GM18951 (cell line): Measurements from ENCODE around the gene HS2ST1.
"Not testable (repeated sequence)": the region's sequence is repeated elsewhere in the genome, so short reads cannot be mapped to it uniquely, and the experiment has no call there.

Experiments
- POLR2A ChIP-seq: IDR thresholded peaks from 4 replicates; pipeline ENCODE4 v1.6.1; 2011; ENCODE audit warnings: mild to moderate bottlenecking; ENCODE audit not compliant: insufficient read length, insufficient read depth; ENCODE audit errors: extremely low read depth
- in situ Hi-C: fragments of 300-500 bp; cut with MboI; formaldehyde crosslinking; loops from one replicate; pipeline ENCODE4 v1.12.0; 2022; ENCODE audit warnings: low sequenced_read_pairs, mixed read lengths, inconsistent platforms; ENCODE audit not compliant: unreplicated experiment

The HS2ST1 gene

DNA sequence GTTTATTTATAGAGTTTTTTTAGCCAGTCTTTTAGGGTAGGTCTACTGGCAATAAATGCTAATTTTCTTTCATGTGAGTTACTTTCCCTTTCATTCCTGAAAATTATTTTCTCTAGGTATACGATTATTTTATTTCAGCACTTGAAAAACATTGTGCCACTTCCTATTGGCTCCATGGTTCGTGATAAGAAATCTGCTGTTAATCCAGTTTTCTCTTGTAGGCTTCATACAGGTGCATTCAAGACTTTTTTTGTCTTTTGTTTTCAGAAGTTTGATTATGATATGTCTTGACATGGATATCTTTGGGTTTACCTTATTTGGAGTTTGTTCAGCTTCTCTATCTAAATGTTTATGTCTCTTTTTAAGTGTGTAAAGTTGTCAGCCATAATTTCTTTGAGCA, 148.3 kb downstream of the HS2ST1 start:
- in situ Hi-C loops, result no loop called here
- TF ChIP-seq POLR2A, result no peak

DNA sequence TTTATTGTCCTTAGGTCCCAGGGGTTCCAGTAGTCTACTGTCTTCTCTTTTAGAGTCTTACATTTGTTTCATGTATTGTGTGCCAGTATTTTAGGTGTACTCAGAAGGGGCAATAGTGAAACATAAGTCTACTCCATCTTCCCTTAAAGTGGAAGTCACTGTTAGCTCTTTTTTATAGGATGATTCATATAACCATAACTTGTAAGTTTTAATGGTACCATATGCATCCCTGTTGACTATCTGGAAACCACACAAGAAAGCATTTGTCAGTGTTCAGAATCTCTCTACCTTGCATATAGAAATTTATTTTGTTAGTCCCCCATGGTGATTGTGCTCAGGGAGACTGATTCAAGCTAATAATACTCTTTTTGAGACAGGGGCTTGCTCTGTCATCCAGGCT, 149.9 kb downstream of the HS2ST1 start:
- no peak for TF ChIP-seq POLR2A
- in situ Hi-C loops, result no loop called here

DNA sequence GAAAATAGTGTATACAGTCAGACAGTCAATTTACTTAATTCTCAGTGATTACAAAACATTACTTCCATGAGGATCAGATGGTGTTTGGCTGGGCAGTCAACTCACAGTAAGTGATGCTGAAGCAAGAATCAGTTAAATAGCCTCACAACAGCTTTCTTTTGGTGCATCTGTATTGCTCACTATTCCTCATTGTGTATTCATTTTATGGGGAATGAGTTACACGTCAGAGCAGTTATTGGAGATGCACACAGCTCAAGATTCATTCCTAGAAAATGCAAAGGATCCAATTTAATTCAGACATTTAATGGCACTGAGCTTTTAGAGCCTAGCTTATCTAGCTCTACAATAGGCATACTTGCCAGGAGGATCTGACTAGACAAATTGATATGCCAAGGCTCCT, 150.6 kb downstream of the HS2ST1 start:
- in situ Hi-C loops, result no loop called here

DNA sequence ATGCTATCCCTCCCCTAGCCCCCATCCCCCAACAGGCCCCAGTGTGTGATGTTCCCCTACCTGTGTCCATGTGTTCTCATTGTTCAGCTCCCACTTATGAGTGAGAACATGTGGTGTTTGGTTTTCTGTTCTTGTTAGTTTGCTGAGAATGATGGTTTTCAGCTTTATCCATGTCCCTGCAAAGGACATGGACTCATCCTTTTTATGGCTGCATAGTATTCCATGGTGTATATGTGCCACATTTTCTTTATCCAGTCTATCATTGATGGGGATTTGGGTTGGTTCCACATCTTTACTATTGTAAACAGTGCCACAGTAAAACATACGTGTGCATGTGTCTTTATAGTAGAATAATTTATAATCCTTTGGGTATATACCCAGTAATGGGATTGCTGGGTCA, 152.3 kb downstream of the HS2ST1 start:
- in situ Hi-C loops, result not testable (repeated sequence)

More for the DNA sequence above, 150.6 kb downstream of the HS2ST1 start:
- TF ChIP-seq POLR2A, result no peak

DNA sequence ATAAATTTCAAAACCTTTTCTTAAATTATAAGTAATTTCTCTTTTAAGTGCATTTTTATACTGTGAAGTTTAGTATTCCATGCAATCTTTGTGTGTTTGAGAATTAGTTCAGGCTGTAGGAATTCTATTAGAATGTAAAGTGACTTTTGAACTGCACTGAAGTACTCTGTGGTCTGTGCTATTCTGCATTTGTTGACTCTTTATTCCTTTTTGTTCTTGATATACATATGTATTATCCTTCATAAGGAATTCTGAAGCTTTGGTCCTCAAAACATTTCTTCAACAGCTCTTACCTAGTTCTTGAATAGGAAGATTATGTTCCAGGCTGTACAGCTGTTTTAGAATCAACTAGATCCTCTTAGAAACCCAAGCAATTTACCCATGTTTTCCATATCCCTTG, 158.0 kb downstream of the HS2ST1 start:
- in situ Hi-C loops, result no loop called here
- no peak for TF ChIP-seq POLR2A

DNA sequence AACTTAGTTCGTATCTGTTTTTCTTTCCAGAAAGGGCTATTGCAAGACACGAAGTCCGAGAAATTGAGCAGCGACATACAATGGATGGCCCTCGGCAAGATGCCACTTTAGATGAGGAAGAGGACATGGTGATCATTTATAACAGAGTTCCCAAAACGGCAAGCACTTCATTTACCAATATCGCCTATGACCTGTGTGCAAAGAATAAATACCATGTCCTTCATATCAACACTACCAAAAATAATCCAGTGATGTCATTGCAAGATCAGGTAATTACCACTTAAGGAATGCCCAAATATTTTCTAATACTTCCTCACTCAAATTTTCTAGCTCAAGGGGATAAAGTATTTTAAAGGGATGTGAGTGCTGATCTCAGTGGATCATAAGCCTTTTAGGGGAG, 158.5 kb downstream of the HS2ST1 start:
- no peak for TF ChIP-seq POLR2A
- in situ Hi-C loops, result no loop called here

DNA sequence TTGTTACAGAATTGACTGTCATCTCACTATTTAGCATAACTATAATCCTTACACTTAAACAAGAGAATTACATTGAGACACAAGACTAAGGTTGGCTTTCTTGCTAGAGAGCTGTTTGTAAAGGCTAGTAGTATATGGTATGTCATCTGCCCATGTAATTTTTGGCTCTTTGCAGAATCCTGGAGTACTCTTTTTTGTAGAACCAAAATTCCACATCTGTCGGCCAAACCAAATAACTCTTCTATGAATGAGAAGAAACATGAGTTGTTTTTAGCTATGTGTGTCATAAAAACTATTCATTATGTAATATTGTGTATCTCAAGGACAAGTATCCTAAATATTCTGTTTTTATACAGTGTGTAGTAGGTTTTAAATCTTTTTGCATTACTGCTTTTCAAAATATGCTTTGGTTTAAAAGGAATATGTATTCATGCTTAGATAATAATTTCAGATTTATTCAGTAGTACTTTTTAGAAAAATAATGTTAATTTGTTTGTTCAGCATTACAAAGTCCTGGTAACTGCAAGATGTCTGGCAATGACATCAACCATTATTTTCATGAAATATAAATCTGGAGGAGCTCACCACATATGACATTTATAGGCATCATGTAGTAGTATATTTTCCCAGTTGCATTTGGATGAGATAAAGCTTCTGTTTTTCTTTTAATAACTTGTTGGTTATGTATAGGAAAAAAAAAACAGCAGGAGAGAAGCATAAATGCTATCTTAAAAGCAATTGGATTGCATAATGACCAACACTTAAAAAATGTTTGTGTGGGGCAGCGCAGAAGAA, 159.8 kb downstream of the HS2ST1 start:
- no peak for TF ChIP-seq POLR2A
- in situ Hi-C loops, result no loop called here

DNA sequence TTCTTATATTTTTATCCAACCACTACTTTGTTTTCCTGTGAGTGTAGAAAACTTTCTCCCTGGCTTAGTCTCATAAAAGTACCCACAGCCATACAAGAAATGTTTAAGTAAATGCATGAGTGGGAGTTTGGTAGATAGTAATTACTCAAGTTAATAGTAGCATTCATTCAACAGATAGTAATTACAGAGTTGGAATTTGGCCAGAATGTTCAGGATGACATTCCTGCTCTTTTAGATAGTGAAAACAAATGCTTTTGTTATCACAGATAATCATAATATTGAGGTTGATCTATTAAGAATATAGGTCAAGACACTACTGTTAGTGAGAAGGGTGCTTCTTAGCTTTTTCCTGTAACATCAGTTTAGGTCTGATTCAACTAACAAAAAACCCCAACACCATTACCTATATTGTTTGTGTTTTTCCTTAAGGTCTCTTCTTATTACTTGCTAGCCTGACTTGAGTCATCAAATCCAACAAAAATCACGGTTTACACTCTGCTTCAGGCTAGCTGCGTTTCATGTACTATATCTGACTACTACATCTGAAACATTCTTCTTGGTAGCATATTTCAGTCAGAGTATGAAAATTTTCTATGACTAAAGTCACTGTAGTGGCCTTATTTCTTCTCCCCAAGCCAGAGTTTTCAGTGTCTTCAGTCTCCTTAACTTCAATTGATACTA, 163.7 kb downstream of the HS2ST1 start:
- no peak for TF ChIP-seq POLR2A
- in situ Hi-C loops, result no loop called here

DNA sequence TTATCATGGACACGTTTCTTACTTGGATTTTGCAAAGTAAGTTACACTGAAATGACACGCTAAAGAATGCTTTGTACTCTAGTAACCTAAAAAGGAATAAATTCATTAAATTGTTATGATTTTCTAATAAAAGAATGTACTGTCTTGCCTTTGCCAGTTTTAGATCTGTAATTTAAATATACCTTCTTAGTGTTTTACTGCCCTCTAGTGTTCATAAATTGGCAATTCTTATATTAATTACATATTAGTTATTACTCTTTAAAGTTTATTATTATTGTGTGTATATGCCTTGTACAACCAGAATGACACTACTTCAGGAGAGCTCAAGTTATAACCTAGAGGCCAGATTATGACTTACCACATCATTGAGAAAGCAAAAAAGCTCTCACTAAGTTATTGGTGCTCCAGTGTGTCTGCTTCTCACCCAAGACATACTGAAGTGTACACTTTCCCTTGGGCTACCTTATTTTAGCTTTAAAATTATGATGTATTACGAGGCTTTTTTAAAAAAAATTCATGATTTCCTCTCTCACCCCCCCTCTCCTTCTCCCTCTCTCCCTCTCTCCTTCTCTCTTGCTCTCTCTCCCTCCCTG, 169.9 kb downstream of the HS2ST1 start:
- no peak for TF ChIP-seq POLR2A
- in situ Hi-C loops, result loop anchor here (5.0 kb wide), 1 partner anchor 252 kb away; no protein-coding TSS in a partner anchor

DNA sequence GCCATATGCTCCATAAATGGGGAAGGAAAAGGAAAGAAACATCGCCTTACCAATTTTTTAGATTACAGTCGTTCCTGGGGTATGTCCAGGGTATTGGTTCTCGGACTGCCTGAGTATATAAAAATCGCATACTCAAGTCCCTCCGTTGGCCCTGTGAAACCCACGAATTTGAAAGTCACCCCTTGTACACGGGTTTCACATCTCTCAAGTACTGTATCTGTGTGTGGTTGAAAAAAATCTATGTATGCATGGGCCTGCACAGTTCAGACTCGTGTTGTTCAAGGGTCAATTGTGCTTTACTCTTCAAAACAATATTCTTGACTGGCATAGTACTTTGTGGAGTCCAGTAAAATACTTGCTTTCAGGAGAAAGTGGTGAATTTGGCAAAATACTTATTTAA, 171.7 kb downstream of the HS2ST1 start:
- no peak for TF ChIP-seq POLR2A
- in situ Hi-C loops, result no loop called here

DNA sequence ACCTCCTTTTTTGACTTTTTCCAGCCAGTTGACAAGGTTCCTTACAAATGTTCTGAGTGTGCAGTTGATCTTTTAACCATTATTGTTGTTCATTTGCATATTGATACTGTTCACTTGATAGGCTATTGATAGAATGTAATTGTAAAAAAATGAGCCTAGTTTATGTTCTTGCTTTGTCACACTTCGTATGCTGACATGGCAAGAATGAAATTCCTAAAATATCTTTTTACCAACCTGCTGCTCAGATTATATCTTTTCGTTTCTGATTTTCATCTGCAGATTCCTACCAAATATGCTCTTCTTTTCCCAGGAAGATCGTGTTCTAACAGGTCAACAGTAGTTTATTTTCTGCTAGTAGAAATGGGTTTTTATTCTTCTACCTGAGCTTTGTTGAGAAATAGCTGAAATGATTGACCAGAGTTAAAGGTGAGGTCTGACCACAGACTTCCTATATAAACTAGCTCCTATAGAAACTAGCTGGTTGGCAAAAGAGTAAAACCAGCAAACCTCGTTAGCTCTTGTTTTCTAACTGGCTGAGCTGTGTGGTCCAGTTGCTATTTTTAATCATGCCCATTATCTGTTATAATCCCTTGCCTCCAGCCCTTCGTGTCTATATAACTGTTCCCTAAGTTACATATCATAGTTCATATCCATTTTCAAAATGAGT, 174.8 kb downstream of the HS2ST1 start:
- no peak for TF ChIP-seq POLR2A
- in situ Hi-C loops, result no loop called here

DNA sequence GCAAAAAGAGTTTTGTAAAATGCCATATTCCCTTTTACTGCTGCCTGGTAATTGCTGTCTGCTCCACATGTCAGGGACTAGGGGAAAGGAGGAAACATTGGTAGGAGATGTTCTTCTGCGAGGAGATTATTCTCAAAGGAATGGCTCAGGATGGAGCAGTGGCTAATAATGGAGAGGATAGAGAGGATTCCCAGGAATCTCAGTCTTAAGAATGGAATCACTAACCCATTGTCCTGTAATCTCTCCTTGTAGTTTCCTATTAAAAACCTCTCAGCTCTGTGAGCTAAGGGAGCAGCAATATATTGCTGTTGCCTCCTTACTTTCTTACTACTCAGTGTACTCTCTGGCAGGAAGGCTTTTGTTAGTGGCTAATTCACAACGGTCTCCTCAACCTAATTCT, 175.4 kb downstream of the HS2ST1 start:
- no peak for TF ChIP-seq POLR2A
- in situ Hi-C loops, result no loop called here

DNA sequence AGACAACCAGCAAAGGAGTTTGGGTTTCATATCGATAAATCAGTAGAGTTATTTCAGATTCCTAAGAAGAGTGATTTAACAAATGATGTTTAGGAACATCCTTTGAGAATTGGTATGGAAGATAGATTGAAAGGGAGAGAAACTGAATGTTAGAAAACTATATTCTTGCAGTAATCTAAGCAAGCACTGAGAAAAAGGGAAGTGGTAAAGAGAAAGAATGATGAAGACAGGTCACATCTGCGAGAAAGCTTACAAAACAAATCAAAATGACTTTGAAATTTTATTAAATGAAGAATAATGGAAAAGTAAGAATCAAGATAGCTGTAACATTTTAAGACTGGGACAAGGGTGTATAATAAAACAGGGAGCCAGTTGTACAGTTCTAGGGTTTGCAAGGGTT, 177.0 kb downstream of the HS2ST1 start:
- TF ChIP-seq POLR2A, result no peak
- in situ Hi-C loops, result no loop called here
